ENCODE measurements around the gene MAN1C1. TPM values are rescaled to one million over a fixed set of nuclear protein-coding genes. Genes with fewer than 3 reads are reported as not detected.

Gene MAN1C1
- total RNA-seq, 1 donor from 2014 or later = 6.6 TPM

DNA sequence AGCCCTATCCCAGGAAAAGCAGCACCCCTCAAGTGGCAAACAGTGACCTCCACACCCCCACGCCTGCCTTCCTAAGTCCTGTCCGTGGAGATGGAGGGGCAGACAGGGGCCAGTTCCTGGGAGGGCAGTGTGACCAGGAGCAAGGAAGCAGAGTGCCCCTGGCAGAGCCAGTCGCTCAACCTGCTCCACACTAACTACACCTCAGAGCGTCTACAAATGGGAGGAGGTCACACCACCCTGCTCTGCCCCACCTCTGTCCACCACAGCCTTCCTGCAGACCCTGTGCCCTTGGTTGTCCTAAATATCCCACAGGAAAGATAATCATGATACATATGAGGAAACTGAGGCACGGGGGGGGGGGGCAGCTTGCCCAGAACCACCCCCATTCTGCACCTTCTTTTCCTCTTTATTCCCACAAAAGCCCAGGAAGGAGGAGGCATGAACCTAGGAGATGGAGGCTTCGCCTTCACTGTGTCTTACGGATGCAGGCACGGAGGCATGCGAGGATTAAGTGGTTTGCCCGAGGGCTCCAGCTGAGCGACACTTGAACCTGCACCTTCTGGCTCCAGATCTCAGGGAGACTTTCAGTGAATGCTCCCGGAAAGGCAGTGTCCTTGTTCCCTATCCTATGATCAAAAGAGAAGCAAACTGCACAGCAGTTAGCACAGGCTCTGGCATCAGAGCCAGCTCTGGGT, 140.7 kb downstream of the MAN1C1 start:
- no peak for DNase-seq (ENCODE audit: low read depth)

DNA sequence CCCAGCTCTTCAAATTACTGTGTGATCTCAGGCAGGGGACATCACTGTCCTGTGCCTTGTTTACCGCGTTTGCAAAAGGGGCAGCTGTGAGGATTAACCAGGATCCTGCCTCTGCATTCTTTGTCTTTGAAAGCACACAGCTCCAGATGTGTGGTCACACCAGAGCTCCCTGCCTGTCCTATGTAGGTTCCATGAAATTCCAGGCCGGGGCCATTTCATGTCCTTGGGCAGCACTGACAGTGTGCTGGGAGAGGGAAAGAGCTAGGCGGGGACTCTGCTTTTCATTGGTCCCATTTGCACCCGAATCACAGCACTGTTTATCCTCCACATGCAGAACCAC, 141.2 kb downstream of the MAN1C1 start:
- no peak for DNase-seq (ENCODE audit: low read depth)

GRCh38 chr1:25758466-25759070, 142.0 kb downstream of the MAN1C1 start:
- no peak for DNase-seq (ENCODE audit: low read depth)

DNA sequence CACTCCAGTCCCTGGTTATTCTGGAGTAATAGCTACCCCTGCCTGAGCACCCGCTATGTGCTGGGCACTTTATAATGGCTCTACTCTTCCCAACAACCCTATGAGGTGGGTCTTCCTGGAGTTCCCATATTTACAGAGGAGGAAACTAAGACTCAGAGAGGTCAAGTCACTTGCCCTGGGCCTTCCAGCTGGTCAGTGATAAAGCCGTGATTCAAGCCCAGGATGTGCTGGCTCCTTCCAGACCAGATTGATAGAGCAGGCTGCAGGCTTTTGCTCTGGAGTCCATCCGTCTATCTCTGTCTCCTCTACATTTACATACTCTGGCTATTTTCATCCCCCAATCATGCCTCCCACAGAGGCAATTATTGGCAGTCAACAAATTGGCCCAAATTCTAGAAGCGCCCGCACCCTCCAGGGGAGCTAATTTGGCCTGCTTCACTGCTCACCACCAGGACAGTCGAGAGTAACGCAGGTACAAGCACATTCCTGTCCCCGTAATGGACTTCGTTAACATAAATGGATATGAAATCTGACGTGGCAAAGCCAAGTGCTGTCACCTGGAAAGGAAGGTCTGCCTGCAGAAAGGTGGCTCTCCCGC, 143.6 kb downstream of the MAN1C1 start:
- DNase-seq (ENCODE audit: low read depth) = no peak

DNA sequence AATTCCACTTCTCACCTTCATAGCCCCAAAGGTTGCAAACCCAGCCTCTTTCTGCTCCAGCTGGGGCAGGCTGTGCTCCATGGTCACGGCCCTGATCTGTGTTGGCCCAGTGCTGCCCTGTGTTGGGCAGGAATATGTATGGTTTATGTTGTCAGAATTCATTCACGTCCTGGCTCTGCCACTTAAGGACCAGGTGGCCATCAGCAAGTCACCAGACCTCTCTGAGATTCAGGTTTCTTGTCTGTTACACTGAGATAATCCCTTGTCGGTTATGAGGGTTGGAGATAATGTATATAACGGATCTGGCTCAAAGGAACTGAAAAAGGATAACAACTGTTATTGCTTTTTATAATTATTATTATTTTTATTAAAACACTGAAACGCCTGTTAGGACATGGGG, 144.3 kb downstream of the MAN1C1 start:
- DNase-seq (ENCODE audit: low read depth) = no peak

DNA sequence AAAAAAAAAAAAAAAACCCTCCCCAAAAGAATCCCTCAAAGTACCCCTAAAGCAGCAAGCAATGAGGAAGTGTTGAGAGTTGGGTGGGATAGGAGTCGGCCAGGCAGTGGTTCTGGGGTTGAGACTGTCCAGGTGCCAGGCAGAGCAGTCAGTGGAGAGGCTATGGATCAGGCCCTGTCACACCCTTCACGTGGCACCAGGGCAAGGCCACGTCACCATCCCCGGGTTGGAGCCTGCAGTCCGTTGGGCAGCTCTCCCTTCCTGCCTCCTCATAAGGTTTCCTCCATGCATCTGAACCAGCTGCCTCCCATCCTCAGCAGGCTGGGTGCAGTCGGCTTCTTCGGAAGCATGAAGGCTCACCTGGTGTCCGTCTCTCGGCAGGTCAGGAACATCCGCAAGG, 146.9 kb downstream of the MAN1C1 start:
- no peak for DNase-seq (ENCODE audit: low read depth)

GRCh38 chr1:25765136-25765922, 148.7 kb downstream of the MAN1C1 start:
- DNase-seq (ENCODE audit: low read depth) = peak; percentile 39

DNA sequence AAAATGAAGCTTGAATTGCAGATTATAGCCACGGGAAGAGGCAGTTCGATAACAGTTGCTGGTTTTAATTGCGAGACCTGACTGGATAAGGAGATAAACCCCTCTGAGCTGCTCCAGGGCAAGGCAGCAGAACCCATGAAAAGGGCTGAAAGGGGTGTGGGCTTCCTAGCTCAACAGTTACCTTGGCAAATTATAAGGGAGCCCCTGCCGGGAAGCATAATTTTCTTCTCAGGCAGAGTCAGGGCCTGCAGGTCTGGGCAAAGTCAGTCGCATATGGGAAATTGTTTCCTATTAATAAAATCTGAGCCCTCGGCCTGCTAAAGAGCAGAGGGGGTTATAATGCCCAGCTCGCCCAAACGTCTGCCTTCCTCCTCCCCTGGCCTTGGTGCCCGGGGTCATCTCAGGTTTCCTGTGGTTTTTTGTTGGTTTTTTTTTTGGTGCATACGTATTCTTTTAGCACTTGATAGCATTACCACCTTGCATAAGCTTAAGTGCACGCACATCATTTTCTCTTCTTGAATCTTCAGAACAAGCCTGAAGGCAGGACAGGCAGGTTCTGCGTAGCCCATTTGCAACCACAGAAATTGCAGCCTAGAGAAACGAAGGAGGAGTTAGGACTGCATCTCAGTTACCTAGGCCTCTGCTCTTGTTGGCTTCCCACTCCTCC, 149.5 kb downstream of the MAN1C1 start:
- no peak for DNase-seq (ENCODE audit: low read depth)

DNA sequence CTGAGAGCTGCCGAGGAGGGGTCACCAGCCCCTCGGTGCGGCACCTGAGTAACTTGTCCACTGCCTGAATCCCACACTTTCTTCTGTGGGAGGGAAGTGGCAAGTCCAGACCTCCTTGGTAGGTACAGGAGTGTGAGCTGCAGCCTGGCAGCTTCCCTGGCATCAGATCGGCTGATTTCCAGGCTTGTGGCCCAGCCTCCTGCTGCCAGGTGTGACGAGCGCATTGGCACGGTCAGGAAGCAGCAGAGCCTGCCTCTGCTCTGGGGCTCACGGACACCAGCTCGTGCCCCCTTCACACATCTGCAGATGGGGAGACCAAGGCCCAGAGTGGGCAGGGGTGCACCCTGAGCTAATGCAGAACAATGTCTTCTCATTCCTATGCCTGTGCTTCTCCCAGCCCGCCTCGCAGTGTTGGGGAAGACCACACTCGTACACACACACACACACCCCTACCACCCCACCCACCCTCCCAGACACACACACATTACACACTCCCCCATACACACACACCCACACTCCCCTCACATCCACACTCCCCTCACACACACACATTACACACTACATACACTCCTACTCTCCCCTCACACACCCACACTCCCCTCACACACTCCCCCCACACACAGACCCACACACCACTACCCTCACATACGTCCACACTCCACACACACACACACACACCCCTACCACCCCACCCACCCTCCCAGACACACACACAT, 150.3 kb downstream of the MAN1C1 start:
- no peak for DNase-seq (ENCODE audit: low read depth)

DNA sequence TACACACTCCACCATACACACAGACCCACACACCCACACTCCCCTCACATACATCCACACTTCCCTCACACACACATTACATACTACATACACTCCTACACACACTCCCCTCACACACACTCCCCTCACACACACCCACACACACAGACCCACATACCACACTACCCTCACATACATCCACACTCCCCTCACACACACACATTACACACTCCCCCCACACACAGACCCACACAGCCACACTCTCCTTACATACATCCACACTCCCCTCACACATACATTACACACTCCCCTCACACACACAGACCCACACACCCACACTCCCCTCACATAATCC, 150.8 kb downstream of the MAN1C1 start:
- DNase-seq (ENCODE audit: low read depth) = no peak

DNA sequence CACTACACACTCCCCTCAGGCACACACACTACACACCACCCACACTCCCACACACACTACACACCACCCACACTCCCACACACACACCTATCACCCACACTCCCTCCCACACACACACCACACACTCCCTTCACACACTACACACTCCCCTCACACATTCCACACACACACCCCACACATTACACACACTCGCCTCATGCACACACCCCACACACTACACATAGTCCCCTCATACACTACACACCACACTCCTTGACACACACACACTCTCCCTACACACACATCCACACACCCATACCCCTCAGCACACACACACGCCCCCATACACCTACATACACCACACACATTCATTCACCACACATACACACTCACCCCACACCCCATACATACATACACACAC, 152.4 kb downstream of the MAN1C1 start:
- DNase-seq (ENCODE audit: low read depth) = no peak

- no peak for DNase-seq (ENCODE audit: low read depth)
Measured at GRCh38 chr1:25769625-25770383, 153.2 kb downstream of the MAN1C1 start.

DNA sequence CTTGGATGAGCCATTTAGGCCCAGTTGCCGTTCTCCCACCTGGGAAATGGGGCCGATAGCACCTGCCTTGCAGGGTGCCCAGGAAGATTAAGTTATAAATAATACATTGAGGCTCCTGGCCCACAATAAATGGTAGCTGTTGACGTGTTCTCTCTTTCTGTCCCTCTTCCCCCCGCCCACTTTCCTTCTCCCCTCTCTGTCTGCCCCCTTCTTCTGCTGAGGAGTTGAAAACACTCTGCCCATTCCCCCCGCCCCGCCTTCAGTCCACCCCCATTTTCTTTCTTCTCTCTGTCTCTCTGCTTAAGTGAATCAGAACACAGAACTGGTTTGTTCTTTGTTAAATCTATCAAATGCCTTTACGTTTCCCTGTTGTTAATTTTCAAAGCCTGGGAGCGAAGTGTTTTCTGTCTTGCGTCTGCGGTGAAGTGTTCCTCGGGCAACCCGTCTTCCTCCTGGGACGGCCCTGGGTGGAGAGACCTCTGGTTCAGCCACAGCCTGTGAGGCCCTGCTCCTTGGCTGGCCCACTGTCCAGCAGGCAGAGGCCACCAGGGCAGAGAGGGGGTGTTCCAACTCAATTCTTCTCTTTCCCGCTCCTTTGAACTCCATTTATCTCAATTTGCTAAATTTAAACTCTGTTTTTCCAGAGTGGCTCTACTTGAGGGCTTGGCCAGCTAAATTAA, 154.1 kb downstream of the MAN1C1 start:
- DNase-seq (ENCODE audit: low read depth) = no peak

- no peak for DNase-seq (ENCODE audit: low read depth)
Measured at GRCh38 chr1:25771221-25772114, 154.9 kb downstream of the MAN1C1 start.

DNA sequence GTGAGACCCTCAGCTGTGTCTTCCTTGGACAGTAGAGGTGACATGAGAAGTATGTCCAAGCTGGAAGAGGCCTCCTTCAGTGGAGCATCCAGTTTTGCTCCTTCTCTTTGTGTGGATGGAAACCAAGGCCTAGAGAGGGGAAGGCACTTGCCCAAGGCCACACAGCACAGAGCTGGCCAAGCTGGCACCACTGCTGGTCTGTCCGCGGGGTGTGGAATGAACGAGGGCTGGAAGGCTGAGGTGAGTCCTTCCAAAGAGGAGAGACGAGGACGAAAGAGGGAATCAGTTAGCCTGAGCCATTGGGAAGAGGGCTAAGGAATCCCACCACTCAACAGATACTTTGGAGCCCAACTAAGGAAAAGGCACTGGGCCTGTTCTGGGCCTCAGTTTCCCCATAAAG, 155.6 kb downstream of the MAN1C1 start:
- no peak for DNase-seq (ENCODE audit: low read depth)

GRCh38 chr1:25772692-25773245, 156.2 kb downstream of the MAN1C1 start:
- DNase-seq (ENCODE audit: low read depth) = peak; percentile 50

GRCh38 chr1:25773441-25774125, 157.0 kb downstream of the MAN1C1 start:
- DNase-seq (ENCODE audit: low read depth) = no peak
